HepG2 (cell line): ENCODE measurements around the gene ZDBF2. TPM values are rescaled to one million over a fixed set of nuclear protein-coding genes. Genes with fewer than 3 reads are reported as not detected.
A peak's percentile ranks its signal among the peaks of the same experiment; 100 is the strongest.
"Not testable (repeated sequence)": the region's sequence is repeated elsewhere in the genome, so short reads cannot be mapped to it uniquely, and the experiment has no call there.

Experiments used
- ATAC-seq: fragments of 200-7000 bp; cut with Tn5 transposase; 3 replicates; pipeline ENCODE4 v1.9.1; 2020; ENCODE audit warnings: mild to moderate bottlenecking, moderate library complexity
- BruUV-seq: library from RNA; stranded (reverse); fragments of 400-500 nt; replicated peaks from 2 replicates; lab custom pipeline; 2021; lab: Mats Ljungman, UMichigan
- CTCF ChIA-PET: fragments of 300-600 bp; formaldehyde crosslinking; extraction: SDS; loops from one replicate; lab custom pipeline; 2021; ENCODE audit warnings: low total read pairs, inconsistent platforms, low intra/inter-chr PET ratio; lab: Yijun Ruan, JAX
- POLR2A ChIA-PET: fragments of 350-600 bp; sonication (Branson Sonifier 250); formaldehyde crosslinking; loops from one replicate; lab custom pipeline; 2020; ENCODE audit warnings: antibody characterized with exemption, inconsistent platforms; lab: Yijun Ruan, JAX
- DNase-seq: peaks from one replicate; pipeline ENCODE4 v3.0.0-alpha.2; 2015; ENCODE audit warnings: low spot score
- FAIRE-seq: peaks from 3 replicates; lab custom pipeline; 2011; peaks lifted over from hg19 to GRCh38; lab: Jason Lieb, UNC
- H2AFZ ChIP-seq: one replicate; pipeline ENCODE4 v1.6.1; 2011; ENCODE audit warnings: low read length, inconsistent platforms
- H3K27ac ChIP-seq: fragments of 300-600 bp; 3 replicates; pipeline ENCODE4 v1.8.0; 2011; ENCODE audit warnings: mixed run types, mild to moderate bottlenecking, mixed read lengths, low read length, inconsistent platforms; ENCODE audit not compliant: insufficient read depth; ENCODE audit errors: extremely low read length
- H3K27me3 ChIP-seq, 2 experiments: fragments of 200-600 bp in 1 of 2; 2 replicates in 1 of 2; 3 replicates in 1 of 2; pipeline versions ENCODE4 v1.6.0 to v1.8.0; 2011; ENCODE audit warnings: low read length in 2 of 2, mild to moderate bottlenecking in 2 of 2, moderate library complexity in 2 of 2, inconsistent platforms in 1 of 2; ENCODE audit not compliant: insufficient read depth in 2 of 2, control insufficient read depth in 1 of 2
- H3K36me3 ChIP-seq, 2 experiments: fragments of 200-600 bp in 1 of 2; replicated peaks in 1 of 2; 2 replicates in 1 of 2; 3 replicates in 1 of 2; pipeline versions ENCODE4 v1.5.1 to v1.8.0; 2011; ENCODE audit warnings: low read length in 2 of 2, inconsistent platforms in 1 of 2; ENCODE audit not compliant: insufficient read depth in 2 of 2, control insufficient read depth in 1 of 2
- H3K4me1 ChIP-seq: 2 replicates; pipeline ENCODE4 v1.5.1; 2012; ENCODE audit warnings: low read length, inconsistent platforms; ENCODE audit not compliant: insufficient read depth
- H3K4me2 ChIP-seq: 2 replicates; pipeline ENCODE4 v1.6.0; 2011; ENCODE audit warnings: low read depth, low read length, inconsistent platforms
- H3K4me3 ChIP-seq, 3 experiments: fragments of 200-600 bp in 1 of 3; sonication (generic), shearing (Covaris generic) in 1 of 3; replicated peaks in 1 of 3; 2 replicates each; pipeline ENCODE4 v1.5.1; 2011 to 2016; ENCODE audit warnings: low read length in 3 of 3, inconsistent platforms in 2 of 3, low read depth in 2 of 3, mild to moderate bottlenecking in 2 of 3, control low read depth in 1 of 3, mixed read lengths in 1 of 3; ENCODE audit not compliant: insufficient read depth in 1 of 3
- H3K79me2 ChIP-seq: one replicate; pipeline ENCODE4 v1.6.1; 2011; ENCODE audit warnings: low read length, inconsistent platforms; ENCODE audit not compliant: insufficient read depth
- H3K9ac ChIP-seq: 2 replicates; pipeline ENCODE4 v1.6.0; 2011; ENCODE audit warnings: mild to moderate bottlenecking, low read depth, low read length, inconsistent platforms; ENCODE audit not compliant: insufficient read depth
- H3K9me3 ChIP-seq: 2 replicates; pipeline ENCODE4 v1.5.1; 2012; ENCODE audit warnings: mild to moderate bottlenecking, low read length
- H4K20me1 ChIP-seq: 2 replicates; pipeline ENCODE4 v1.6.0; 2011; ENCODE audit warnings: inconsistent platforms, mild to moderate bottlenecking, low read length, moderate library complexity; ENCODE audit not compliant: insufficient read depth
- ELF3 ChIP-seq: IDR thresholded peaks from 2 replicates; pipeline ENCODE4 v1.6.1; 2016; ENCODE audit warnings: missing genetic modification reagents, missing compliant biosample characterization
- ETV5 ChIP-seq: IDR thresholded peaks from 2 replicates; pipeline ENCODE4 v1.6.1; 2018; ENCODE audit warnings: missing biosample characterization, missing genetic modification reagents, inconsistent platforms, borderline replicate concordance
- POGZ ChIP-seq: sonication (generic); formaldehyde crosslinking; IDR thresholded peaks from 2 replicates; pipeline ENCODE4 v1.4.0; 2020; ENCODE audit warnings: mild to moderate bottlenecking, missing genetic modification reagents
- RARA ChIP-seq: IDR thresholded peaks from 2 replicates; pipeline ENCODE4 v1.6.1; 2016; ENCODE audit warnings: missing genetic modification reagents, missing compliant biosample characterization
- ZMYM3 ChIP-seq: sonication (generic); formaldehyde crosslinking; IDR thresholded peaks from 2 replicates; pipeline ENCODE4 v1.5.1; 2020; ENCODE audit warnings: mild to moderate bottlenecking, missing genetic modification reagents
- ZMYM4 ChIP-seq: sonication (generic); formaldehyde crosslinking; IDR thresholded peaks from 2 replicates; pipeline ENCODE4 v1.8.1; 2023; ENCODE audit warnings: mild to moderate bottlenecking, missing genetic modification reagents
- ZNF121 ChIP-seq: sonication (generic); formaldehyde crosslinking; IDR thresholded peaks from 2 replicates; pipeline ENCODE4 v1.5.0; 2020; ENCODE audit warnings: mild to moderate bottlenecking, missing genetic modification reagents
- ZNF317 ChIP-seq: sonication (generic); formaldehyde crosslinking; IDR thresholded peaks from 2 replicates; pipeline ENCODE4 v1.5.0; 2020; ENCODE audit warnings: mild to moderate bottlenecking, missing genetic modification reagents
- ZNF644 ChIP-seq: IDR thresholded peaks from 2 replicates; pipeline ENCODE4 v1.6.1; 2016; ENCODE audit warnings: low read depth
- ZNF770 ChIP-seq: sonication (generic); formaldehyde crosslinking; IDR thresholded peaks from 2 replicates; pipeline ENCODE4 v1.5.0; 2020; ENCODE audit warnings: mild to moderate bottlenecking, missing genetic modification reagents
- WGBS: methylation state at CpG from one replicate; pipeline ENCODE4 v1.1.6; 2017; ENCODE audit warnings: low lambda C conversion rate; 5-methylcytosine and 5-hydroxymethylcytosine counted together
- in situ Hi-C: cut with HindIII; loops from 2 replicates; pipeline ENCODE4 v1.10.0; 2017; ENCODE audit warnings: low pct_unique_long_range_greater_than_20kb; ENCODE audit not compliant: extremely low pct_ligation_motif_present
- intact Hi-C: fragments of 100-400 bp; cut with micrococcal nuclease; formaldehyde crosslinking; loops from one replicate; pipeline ENCODE4 v1.10.0; 2022; ENCODE audit not compliant: unreplicated experiment
- polyA plus RNA-seq, 8 experiments: library from polyadenylated mRNA; depleted of rRNA in 3 of 8; stranded (reverse) in 7 of 8; unstranded in 1 of 8; fragments of >200 nt; fragmentation: Illumina TruSeq in 4 of 8; extraction: Trizol in 4 of 8; gene quantifications; 2 replicates each; pipeline versions ENCODE4 v1.2.1 to v1.2.3, GENCODE V29; 2011 to 2016; ENCODE audit warnings: low read depth in 4 of 8, missing spikeins in 1 of 8, mixed read lengths in 1 of 8; ENCODE audit not compliant: insufficient read depth in 1 of 8
- total RNA-seq, 5 experiments: library from RNA; depleted of rRNA; stranded (reverse); fragments of >200 nt; fragmentation: Illumina TruSeq; extraction: Trizol; gene quantifications; 2 replicates each; pipeline ENCODE4 v1.2.3, GENCODE V29; 2016; ENCODE audit warnings: low read depth in 1 of 5
- TF ChIP-seq, protein P1 (sequence below): sonication (generic); formaldehyde crosslinking; IDR thresholded peaks from 2 replicates; pipeline ENCODE4 v1.4.0; 2020; ENCODE audit warnings: mild to moderate bottlenecking, missing genetic modification reagents
- TF ChIP-seq, protein P2 (sequence below): sonication (generic); formaldehyde crosslinking; IDR thresholded peaks from 2 replicates; pipeline ENCODE4 v1.4.0; 2020; ENCODE audit warnings: low read depth, missing genetic modification reagents
- TF ChIP-seq, protein P3 (sequence below): IDR thresholded peaks from 2 replicates; pipeline ENCODE4 v1.4.0; 2020; ENCODE audit warnings: mild to moderate bottlenecking, missing genetic modification reagents

Gene ZDBF2
- total and polyA plus RNA-seq, 2 of the 13 experiments (the other 11 are each of a cell fraction or from before 2014, with no cell fraction given) = 1.5 to 2.0 TPM

DNA sequence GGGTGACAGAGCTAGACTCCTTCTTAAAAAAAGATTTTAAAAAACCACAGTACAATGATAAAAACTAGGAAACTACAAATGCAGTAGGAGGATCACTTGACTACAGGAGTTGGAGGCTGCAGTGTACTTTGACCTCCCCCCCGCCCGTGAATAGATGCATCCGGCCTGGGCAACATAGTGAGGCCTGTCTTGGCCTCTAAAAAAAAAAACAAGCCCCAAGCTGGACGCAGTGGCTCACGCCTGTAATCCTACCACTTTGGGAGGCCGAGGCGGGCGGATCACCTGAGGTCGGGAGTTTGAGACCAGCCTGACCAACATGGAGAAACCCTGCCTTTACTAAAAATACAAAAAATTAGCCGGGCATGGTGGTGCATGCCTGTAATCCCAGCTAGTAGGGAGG, 25.1 kb downstream of the ZDBF2 start:
- H4K20me1 ChIP-seq, H3K4me1 ChIP-seq, POLR2A ChIA-PET, in situ Hi-C loops, FAIRE-seq, H3K27me3 ChIP-seq, H3K79me2 ChIP-seq, H2AFZ ChIP-seq, H3K9me3 ChIP-seq, H3K27ac ChIP-seq, CTCF ChIA-PET, H3K4me3 ChIP-seq, H3K9ac ChIP-seq, intact Hi-C loops, H3K36me3 ChIP-seq, BruUV-seq: not testable (repeated sequence)
- WGBS = 35% methylated on average over 10 of the region's 10 CpGs
- DNase-seq = peak; percentile 34
- ATAC-seq = peak; percentile 86
- H3K4me2 ChIP-seq = 0 out of 2 replicates have a peak overlapping the region, but pooled peaks have one; percentile 20
- peak; percentile 90 for TF ChIP-seq ZNF770 (CRISPR knock-in tag)
- TF ChIP-seq, protein P1, sequence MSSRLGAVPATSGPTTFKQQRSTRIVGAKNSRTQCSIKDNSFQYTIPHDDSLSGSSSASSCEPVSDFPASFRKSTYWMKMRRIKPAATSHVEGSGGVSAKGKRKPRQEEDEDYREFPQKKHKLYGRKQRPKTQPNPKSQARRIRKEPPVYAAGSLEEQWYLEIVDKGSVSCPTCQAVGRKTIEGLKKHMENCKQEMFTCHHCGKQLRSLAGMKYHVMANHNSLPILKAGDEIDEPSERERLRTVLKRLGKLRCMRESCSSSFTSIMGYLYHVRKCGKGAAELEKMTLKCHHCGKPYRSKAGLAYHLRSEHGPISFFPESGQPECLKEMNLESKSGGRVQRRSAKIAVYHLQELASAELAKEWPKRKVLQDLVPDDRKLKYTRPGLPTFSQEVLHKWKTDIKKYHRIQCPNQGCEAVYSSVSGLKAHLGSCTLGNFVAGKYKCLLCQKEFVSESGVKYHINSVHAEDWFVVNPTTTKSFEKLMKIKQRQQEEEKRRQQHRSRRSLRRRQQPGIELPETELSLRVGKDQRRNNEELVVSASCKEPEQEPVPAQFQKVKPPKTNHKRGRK (CRISPR knock-in tag) = 0 out of 2 replicates have a peak, but pooled peaks have one; percentile 29
- peak; percentile 62 for TF ChIP-seq ZNF644 (CRISPR knock-in tag)
- TF ChIP-seq RARA (CRISPR knock-in tag) = 0 out of 2 replicates have a peak, but pooled peaks have one; percentile 3
- TF ChIP-seq ZNF317 = 0 out of 2 replicates have a peak, but pooled peaks have one; percentile 46
- TF ChIP-seq ELF3 (CRISPR knock-in tag) = peak; percentile 28; the same call in 1 of the 2 replicates
- peak; percentile 43; the same call in 1 of the 2 replicates for TF ChIP-seq ETV5 (CRISPR knock-in tag)
- TF ChIP-seq, protein P2, sequence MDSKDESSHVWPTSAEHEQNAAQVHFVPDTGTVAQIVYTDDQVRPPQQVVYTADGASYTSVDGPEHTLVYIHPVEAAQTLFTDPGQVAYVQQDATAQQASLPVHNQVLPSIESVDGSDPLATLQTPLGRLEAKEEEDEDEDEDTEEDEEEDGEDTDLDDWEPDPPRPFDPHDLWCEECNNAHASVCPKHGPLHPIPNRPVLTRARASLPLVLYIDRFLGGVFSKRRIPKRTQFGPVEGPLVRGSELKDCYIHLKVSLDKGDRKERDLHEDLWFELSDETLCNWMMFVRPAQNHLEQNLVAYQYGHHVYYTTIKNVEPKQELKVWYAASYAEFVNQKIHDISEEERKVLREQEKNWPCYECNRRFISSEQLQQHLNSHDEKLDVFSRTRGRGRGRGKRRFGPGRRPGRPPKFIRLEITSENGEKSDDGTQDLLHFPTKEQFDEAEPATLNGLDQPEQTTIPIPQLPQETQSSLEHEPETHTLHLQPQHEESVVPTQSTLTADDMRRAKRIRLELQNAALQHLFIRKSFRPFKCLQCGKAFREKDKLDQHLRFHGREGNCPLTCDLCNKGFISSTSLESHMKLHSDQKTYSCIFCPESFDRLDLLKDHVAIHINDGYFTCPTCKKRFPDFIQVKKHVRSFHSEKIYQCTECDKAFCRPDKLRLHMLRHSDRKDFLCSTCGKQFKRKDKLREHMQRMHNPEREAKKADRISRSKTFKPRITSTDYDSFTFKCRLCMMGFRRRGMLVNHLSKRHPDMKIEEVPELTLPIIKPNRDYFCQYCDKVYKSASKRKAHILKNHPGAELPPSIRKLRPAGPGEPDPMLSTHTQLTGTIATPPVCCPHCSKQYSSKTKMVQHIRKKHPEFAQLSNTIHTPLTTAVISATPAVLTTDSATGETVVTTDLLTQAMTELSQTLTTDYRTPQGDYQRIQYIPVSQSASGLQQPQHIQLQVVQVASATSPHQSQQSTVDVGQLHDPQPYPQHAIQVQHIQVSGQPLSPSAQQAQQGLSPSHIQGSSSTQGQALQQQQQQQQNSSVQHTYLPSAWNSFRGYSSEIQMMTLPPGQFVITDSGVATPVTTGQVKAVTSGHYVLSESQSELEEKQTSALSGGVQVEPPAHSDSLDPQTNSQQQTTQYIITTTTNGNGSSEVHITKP (CRISPR knock-in tag) = peak; percentile 88
- peak; percentile 66 for TF ChIP-seq ZMYM3 (CRISPR knock-in tag)
- TF ChIP-seq ZNF121 (CRISPR knock-in tag) = peak; percentile 91
- TF ChIP-seq POGZ (CRISPR knock-in tag) = peak; percentile 62
- TF ChIP-seq, protein P3, sequence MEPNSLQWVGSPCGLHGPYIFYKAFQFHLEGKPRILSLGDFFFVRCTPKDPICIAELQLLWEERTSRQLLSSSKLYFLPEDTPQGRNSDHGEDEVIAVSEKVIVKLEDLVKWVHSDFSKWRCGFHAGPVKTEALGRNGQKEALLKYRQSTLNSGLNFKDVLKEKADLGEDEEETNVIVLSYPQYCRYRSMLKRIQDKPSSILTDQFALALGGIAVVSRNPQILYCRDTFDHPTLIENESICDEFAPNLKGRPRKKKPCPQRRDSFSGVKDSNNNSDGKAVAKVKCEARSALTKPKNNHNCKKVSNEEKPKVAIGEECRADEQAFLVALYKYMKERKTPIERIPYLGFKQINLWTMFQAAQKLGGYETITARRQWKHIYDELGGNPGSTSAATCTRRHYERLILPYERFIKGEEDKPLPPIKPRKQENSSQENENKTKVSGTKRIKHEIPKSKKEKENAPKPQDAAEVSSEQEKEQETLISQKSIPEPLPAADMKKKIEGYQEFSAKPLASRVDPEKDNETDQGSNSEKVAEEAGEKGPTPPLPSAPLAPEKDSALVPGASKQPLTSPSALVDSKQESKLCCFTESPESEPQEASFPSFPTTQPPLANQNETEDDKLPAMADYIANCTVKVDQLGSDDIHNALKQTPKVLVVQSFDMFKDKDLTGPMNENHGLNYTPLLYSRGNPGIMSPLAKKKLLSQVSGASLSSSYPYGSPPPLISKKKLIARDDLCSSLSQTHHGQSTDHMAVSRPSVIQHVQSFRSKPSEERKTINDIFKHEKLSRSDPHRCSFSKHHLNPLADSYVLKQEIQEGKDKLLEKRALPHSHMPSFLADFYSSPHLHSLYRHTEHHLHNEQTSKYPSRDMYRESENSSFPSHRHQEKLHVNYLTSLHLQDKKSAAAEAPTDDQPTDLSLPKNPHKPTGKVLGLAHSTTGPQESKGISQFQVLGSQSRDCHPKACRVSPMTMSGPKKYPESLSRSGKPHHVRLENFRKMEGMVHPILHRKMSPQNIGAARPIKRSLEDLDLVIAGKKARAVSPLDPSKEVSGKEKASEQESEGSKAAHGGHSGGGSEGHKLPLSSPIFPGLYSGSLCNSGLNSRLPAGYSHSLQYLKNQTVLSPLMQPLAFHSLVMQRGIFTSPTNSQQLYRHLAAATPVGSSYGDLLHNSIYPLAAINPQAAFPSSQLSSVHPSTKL (CRISPR knock-in tag) = peak; percentile 46
- TF ChIP-seq ZMYM4 (CRISPR knock-in tag) = peak; percentile 26; the same call in 1 of the 2 replicates
